Muscle of leg (tissue), 11 donors: ENCODE results near the gene ELFN1. TPM values are rescaled to one million over a fixed set of nuclear protein-coding genes. Genes with fewer than 3 reads are reported as not detected.

Experiments used
- DNase-seq: peaks from one replicate; pipeline ENCODE4 v3.0.0; 2013
- H3K27ac ChIP-seq: one replicate; pipeline ENCODE4 v1.5.1; 2013; ENCODE audit warnings: mild to moderate bottlenecking, low read length, control low read depth
- H3K27me3 ChIP-seq: one replicate; pipeline ENCODE4 v1.6.1; 2013; ENCODE audit warnings: low read length; ENCODE audit not compliant: control insufficient read depth, insufficient read depth
- H3K36me3 ChIP-seq: one replicate; pipeline ENCODE4 v1.6.1; 2013; ENCODE audit warnings: low read length; ENCODE audit not compliant: control insufficient read depth, insufficient read depth
- H3K4me1 ChIP-seq: one replicate; pipeline ENCODE4 v1.6.1; 2013; ENCODE audit warnings: low read length; ENCODE audit not compliant: control insufficient read depth, insufficient read depth
- H3K4me3 ChIP-seq: one replicate; pipeline ENCODE4 v1.5.1; 2013; ENCODE audit warnings: low read length, control low read depth
- H3K9me3 ChIP-seq: replicated peaks from 2 replicates; pipeline ENCODE4 v1.6.1; 2013; ENCODE audit warnings: low read depth, low read length; ENCODE audit not compliant: control insufficient read depth
- WGBS: methylation state at CpG from one replicate; pipeline ENCODE4 v1.1.5; 2013; ENCODE audit warnings: missing lambda C conversion rate; ENCODE audit not compliant: insufficient coverage; 5-methylcytosine and 5-hydroxymethylcytosine counted together
- polyA plus RNA-seq, 8 donors: library from polyadenylated mRNA; unstranded; fragments of 120-200 nt; gene quantifications; one replicate each; pipeline versions ENCODE4 v1.2.1 to v1.2.3, GENCODE V29; 2013; ENCODE audit warnings: inconsistent platforms in 1 of 8, low replicate concordance in 1 of 8; ENCODE audit not compliant: insufficient read length in 8 of 8, insufficient read depth in 1 of 8
- total RNA-seq: library from RNA; stranded (reverse); fragments of 120-200 nt; gene quantifications from one replicate; pipeline ENCODE4 v1.2.4, GENCODE V29; 2013

Gene ELFN1
- total and polyA plus RNA-seq, 9 donors = 2.8 to 10.7 (median 8.2) TPM

GRCh38 chr7:1741751-1742554 is 71.9 kb downstream of the ELFN1 start:
- no peak overlapping the region for H3K27ac ChIP-seq
- no peak for DNase-seq
- WGBS = 77% methylated on average over 28 of the region's 33 CpGs

GRCh38 chr7:1742555-1743303 is 72.7 kb downstream of the ELFN1 start:
- peaks cover 10% of the 10 kb centered on the region for H3K4me1 ChIP-seq
- H3K27ac ChIP-seq = no peak overlapping the region
- WGBS = 24% methylated on average over 12 of the region's 28 CpGs
- H3K36me3 ChIP-seq = peaks cover 13% of the 10 kb centered on the region
- peak; percentile 72 for DNase-seq
- H3K4me3 ChIP-seq = no peak overlapping the region
- no peaks in the 10 kb centered on the region for H3K9me3 ChIP-seq
- peaks cover 2% of the 10 kb centered on the region for H3K27me3 ChIP-seq

More at GRCh38 chr7:1741751-1742554, 71.9 kb downstream of the ELFN1 start:
- Histone ChIP-seq H3K4me1 (peaks cover 10% of the 10 kb centered on the region), H3K36me3 (peaks cover 11% of the 10 kb centered on the region), H3K9me3 (no peaks in the 10 kb centered on the region), H3K4me3 (no peak overlapping the region), H3K27me3 (peaks cover 2% of the 10 kb centered on the region)

- peaks cover 2% of the 10 kb centered on the region for H3K27me3 ChIP-seq
- no peak for DNase-seq
- peaks cover 10% of the 10 kb centered on the region for H3K4me1 ChIP-seq
- 84% methylated on average over 32 of the region's 37 CpGs for WGBS
- peaks cover 13% of the 10 kb centered on the region for H3K36me3 ChIP-seq
- H3K27ac ChIP-seq = no peak overlapping the region
- no peaks in the 10 kb centered on the region for H3K9me3 ChIP-seq
- no peak overlapping the region for H3K4me3 ChIP-seq
These were observed 73.6 kb downstream of the ELFN1 start for GRCh38 chr7:1743481-1744230.

- Histone ChIP-seq H3K36me3 (peaks cover 13% of the 10 kb centered on the region), H3K27ac (no peak overlapping the region), H3K4me3 (no peak overlapping the region), H3K9me3 (no peaks in the 10 kb centered on the region), H3K4me1 (peaks cover 15% of the 10 kb centered on the region), H3K27me3 (no peaks in the 10 kb centered on the region)
- DNase-seq = no peak
- WGBS = 94% methylated on average over 49 of the region's 56 CpGs
These were observed 74.4 kb downstream of the ELFN1 start for GRCh38 chr7:1744296-1745017.

GRCh38 chr7:1745018-1745532 is 75.0 kb downstream of the ELFN1 start:
- Histone ChIP-seq H3K27me3 (peaks cover under 1% of the 10 kb centered on the region), H3K4me1 (peaks cover 21% of the 10 kb centered on the region), H3K36me3 (peaks cover 13% of the 10 kb centered on the region), H3K4me3 (no peak overlapping the region), H3K27ac (no peak overlapping the region), H3K9me3 (no peaks in the 10 kb centered on the region)
- DNase-seq = no peak
- WGBS = 94% methylated on average over 46 of the region's 46 CpGs

- H3K27ac ChIP-seq = no peak overlapping the region
- no peak for DNase-seq
- H3K36me3 ChIP-seq = peaks cover 13% of the 10 kb centered on the region
- peaks cover 24% of the 10 kb centered on the region for H3K4me1 ChIP-seq
- WGBS = 95% methylated on average over 66 of the region's 72 CpGs
- no peaks in the 10 kb centered on the region for H3K9me3 ChIP-seq
- no peak overlapping the region for H3K4me3 ChIP-seq
- H3K27me3 ChIP-seq = peaks cover 5% of the 10 kb centered on the region
These were observed 75.8 kb downstream of the ELFN1 start for GRCh38 chr7:1745576-1746490.

GRCh38 chr7:1746491-1746975 is 76.5 kb downstream of the ELFN1 start:
- WGBS = 88% methylated on average over 55 of the region's 60 CpGs
- H3K27me3 ChIP-seq = peaks cover 6% of the 10 kb centered on the region

GRCh38 chr7:1747004-1747801 is 77.1 kb downstream of the ELFN1 start:
- Histone ChIP-seq H3K9me3 (no peaks in the 10 kb centered on the region), H3K27me3 (peaks cover 9% of the 10 kb centered on the region), H3K36me3 (peaks cover 13% of the 10 kb centered on the region), H3K4me1 (peaks cover 24% of the 10 kb centered on the region), H3K4me3 (no peak overlapping the region), H3K27ac (no peak overlapping the region)
- 94% methylated on average over 23 of the region's 38 CpGs for WGBS
- DNase-seq = no peak

More at GRCh38 chr7:1746491-1746975, 76.5 kb downstream of the ELFN1 start:
- H3K36me3 ChIP-seq = peaks cover 13% of the 10 kb centered on the region
- H3K4me3 ChIP-seq = no peak overlapping the region
- peaks cover 24% of the 10 kb centered on the region for H3K4me1 ChIP-seq
- DNase-seq = no peak
- no peaks in the 10 kb centered on the region for H3K9me3 ChIP-seq
- no peak overlapping the region for H3K27ac ChIP-seq
